NCI-H345 treated with DMSO at 0.1 percent for 48 hours (cell line): ENCODE data around the gene PPARA.

Source experiments
- DNase-seq: peaks from one replicate; lab custom pipeline; 2025; ENCODE audit not compliant: unreplicated experiment; lab: John Stamatoyannopoulos, UW

The PPARA gene

GRCh38 chr22:46269564-46269963, 119.2 kb downstream of the PPARA start:
- no peak for DNase-seq

- DNase-seq, result no peak
These were observed 121.9 kb downstream of the PPARA start for GRCh38 chr22:46272196-46272595.

GRCh38 chr22:46272762-46273431, 122.6 kb downstream of the PPARA start:
- DNase-seq, result no peak

GRCh38 chr22:46273432-46274148, 123.3 kb downstream of the PPARA start:
- DNase-seq, result no peak

- no peak for DNase-seq
These were observed 124.1 kb downstream of the PPARA start for GRCh38 chr22:46274381-46274780.

- no peak for DNase-seq
These were observed 125.3 kb downstream of the PPARA start for GRCh38 chr22:46275455-46276122.

GRCh38 chr22:46276563-46276962, 126.2 kb downstream of the PPARA start:
- no peak for DNase-seq

- DNase-seq, result no peak
These were observed 128.6 kb downstream of the PPARA start for GRCh38 chr22:46278656-46279645.

- no peak for DNase-seq
These were observed 129.9 kb downstream of the PPARA start for GRCh38 chr22:46280063-46280817.

- no peak for DNase-seq
These were observed 130.8 kb downstream of the PPARA start for GRCh38 chr22:46280999-46281623.

- no peak for DNase-seq
These were observed 131.7 kb downstream of the PPARA start for GRCh38 chr22:46281866-46282678.

GRCh38 chr22:46286006-46286405, 135.7 kb downstream of the PPARA start:
- DNase-seq, result no peak

- DNase-seq, result no peak
These were observed 136.9 kb downstream of the PPARA start for GRCh38 chr22:46286941-46287872.

- DNase-seq, result no peak
These were observed 137.8 kb downstream of the PPARA start for GRCh38 chr22:46287873-46288751.

GRCh38 chr22:46288846-46289243, 138.5 kb downstream of the PPARA start:
- DNase-seq, result no peak

GRCh38 chr22:46289244-46289891, 139.0 kb downstream of the PPARA start:
- DNase-seq, result no peak
